Activated CD4-positive, alpha-beta T cell treated with anti-CD3 and anti-CD28 coated beads, Interleukin-2, amount 10 ng/mL, durations not matched to agents 7 days and 5 days (primary cell): ENCODE data around the gene GIGYF2. TPM values are rescaled to one million over a fixed set of nuclear protein-coding genes. Genes with fewer than 3 reads are reported as not detected.

Experiments used
- CTCF ChIA-PET: fragments of 350-600 bp; sonication (Branson Sonifier 250); formaldehyde crosslinking; loops from one replicate; lab custom pipeline; 2021; ENCODE audit warnings: antibody characterized with exemption; lab: Charles Lee
- POLR2A ChIA-PET: fragments of 350-600 bp; sonication (Branson Sonifier 250); formaldehyde crosslinking; loops from one replicate; lab custom pipeline; 2021; ENCODE audit warnings: antibody characterized with exemption; lab: Charles Lee
- DNase-seq: peaks from one replicate; pipeline ENCODE4 v3.0.0-alpha.2; 2020
- H3K27ac Mint-ChIP-seq: one replicate; pipeline ENCODE4 v1.8.0; 2021; ENCODE audit warnings: mild to moderate bottlenecking, moderate library complexity, mixed read lengths
- H3K27me3 Mint-ChIP-seq: one replicate; pipeline ENCODE4 v1.8.0; 2021; ENCODE audit warnings: mixed read lengths
- H3K36me3 Mint-ChIP-seq: one replicate; pipeline ENCODE4 v1.8.0; 2021; ENCODE audit warnings: low read depth, mixed read lengths
- H3K4me1 Mint-ChIP-seq: one replicate; pipeline ENCODE4 v1.8.0; 2021; ENCODE audit warnings: mixed read lengths
- H3K4me3 Mint-ChIP-seq: one replicate; pipeline ENCODE4 v1.8.0; 2021; ENCODE audit warnings: mild to moderate bottlenecking, moderate library complexity, mixed read lengths
- H3K9me3 Mint-ChIP-seq: one replicate; pipeline ENCODE4 v1.8.0; 2021; ENCODE audit warnings: mixed read lengths
- total RNA-seq, 2 experiments: library from RNA; stranded (reverse); gene quantifications; one replicate each; pipeline ENCODE4 v1.2.3, GENCODE V29; 2021

GIGYF2 gene
- 10 to 100 TPM; 54.3 to 58.7 TPM for total RNA-seq

GRCh38 chr2:232697059-232697806, at the start of gene GIGYF2:
Gene GIGYF2, plus strand, starts transcription at chr2:232697331. Its CDS starts 37,867 bp downstream, at chr2:232735198.
- Mint-ChIP-seq H3K27ac (peak within 1 kb of the TSS; percentile 90), H3K4me1 (peaks cover 37% of the 10 kb centered on the region), H3K27me3 (peaks cover 2% of the 10 kb centered on the region), H3K4me3 (peak within 1 kb of the TSS; percentile 97), H3K36me3 (peaks cover 30% of the 10 kb centered on the region), H3K9me3 (peaks cover 2% of the 10 kb centered on the region)
- ChIA-PET CTCF (no interaction called here), POLR2A (no interaction called here)
- peak; percentile 93 for DNase-seq

GRCh38 chr2:232649033-232649432, 48.1 kb upstream of the GIGYF2 start:
- no peak for DNase-seq
- Mint-ChIP-seq H3K4me1 (no peaks in the 10 kb centered on the region), H3K27ac (no peak overlapping the region), H3K36me3 (no peaks in the 10 kb centered on the region), H3K27me3 (no peaks in the 10 kb centered on the region), H3K4me3 (no peak overlapping the region), H3K9me3 (no peaks in the 10 kb centered on the region)
- CTCF ChIA-PET, result interaction anchor here (0.5 kb wide), 1 partner anchor 1405 kb away, joined by 3 read pairs; no protein-coding TSS in a partner anchor
- POLR2A ChIA-PET, result no interaction called here

GRCh38 chr2:232652505-232652851, 44.7 kb upstream of the GIGYF2 start:
- POLR2A ChIA-PET, result no interaction called here
- Mint-ChIP-seq H3K36me3 (no peaks in the 10 kb centered on the region), H3K4me1 (no peaks in the 10 kb centered on the region), H3K9me3 (no peaks in the 10 kb centered on the region), H3K27ac (no peak overlapping the region), H3K27me3 (no peaks in the 10 kb centered on the region), H3K4me3 (no peak overlapping the region)
- CTCF ChIA-PET, result interaction anchor here (0.6 kb wide), 1 partner anchor 482 kb away, joined by 3 read pairs; no protein-coding TSS in a partner anchor
- DNase-seq, result no peak

- H3K4me3 Mint-ChIP-seq, result no peak overlapping the region
- DNase-seq, result no peak
- CTCF ChIA-PET, result interaction anchor here (0.6 kb wide), 1 partner anchor 481 kb away, joined by 3 read pairs; no protein-coding TSS in a partner anchor
- H3K9me3 Mint-ChIP-seq, result no peaks in the 10 kb centered on the region
- H3K4me1 Mint-ChIP-seq, result no peaks in the 10 kb centered on the region
- POLR2A ChIA-PET, result no interaction called here
- no peaks in the 10 kb centered on the region for H3K36me3 Mint-ChIP-seq
- no peak overlapping the region for H3K27ac Mint-ChIP-seq
- H3K27me3 Mint-ChIP-seq, result no peaks in the 10 kb centered on the region
Observed at GRCh38 chr2:232653441-232653840, 43.7 kb upstream of the GIGYF2 start.

- H3K36me3 Mint-ChIP-seq, result no peaks in the 10 kb centered on the region
- POLR2A ChIA-PET, result no interaction called here
- CTCF ChIA-PET, result interaction anchor here (0.6 kb wide), 1 partner anchor 33 kb away, joined by 5 read pairs; no protein-coding TSS in a partner anchor
- H3K27ac Mint-ChIP-seq, result no peak overlapping the region
- H3K4me1 Mint-ChIP-seq, result no peaks in the 10 kb centered on the region
- H3K4me3 Mint-ChIP-seq, result no peak overlapping the region
- DNase-seq, result no peak
- H3K27me3 Mint-ChIP-seq, result no peaks in the 10 kb centered on the region
- H3K9me3 Mint-ChIP-seq, result no peaks in the 10 kb centered on the region
Observed at GRCh38 chr2:232655392-232655791, 41.7 kb upstream of the GIGYF2 start.

- DNase-seq, result no peak
Observed at GRCh38 chr2:232658217-232658785, 38.8 kb upstream of the GIGYF2 start.

GRCh38 chr2:232659359-232659758, 37.8 kb upstream of the GIGYF2 start:
- no peak overlapping the region for H3K27ac Mint-ChIP-seq
- H3K4me1 Mint-ChIP-seq, result no peaks in the 10 kb centered on the region
- no peak for DNase-seq
- no peak overlapping the region for H3K4me3 Mint-ChIP-seq
- ChIA-PET CTCF (interaction anchor here (0.6 to 0.7 kb wide), 2 partner anchors 19 to 439 kb away, joined by 3 read pairs; no protein-coding TSS in a partner anchor), POLR2A (no interaction called here)
- no peaks in the 10 kb centered on the region for H3K36me3 Mint-ChIP-seq
- no peaks in the 10 kb centered on the region for H3K27me3 Mint-ChIP-seq
- no peaks in the 10 kb centered on the region for H3K9me3 Mint-ChIP-seq

More at GRCh38 chr2:232658217-232658785, 38.8 kb upstream of the GIGYF2 start:
- CTCF ChIA-PET, result interaction anchor here (0.6 kb wide), 1 partner anchor 504 kb away, joined by 3 read pairs; no protein-coding TSS in a partner anchor
- no peaks in the 10 kb centered on the region for H3K36me3 Mint-ChIP-seq
- H3K9me3 Mint-ChIP-seq, result no peaks in the 10 kb centered on the region
- H3K4me3 Mint-ChIP-seq, result no peak overlapping the region
- H3K27me3 Mint-ChIP-seq, result no peaks in the 10 kb centered on the region
- H3K4me1 Mint-ChIP-seq, result no peaks in the 10 kb centered on the region
- POLR2A ChIA-PET, result no interaction called here
- H3K27ac Mint-ChIP-seq, result no peak overlapping the region

- Mint-ChIP-seq H3K27me3 (no peaks in the 10 kb centered on the region), H3K36me3 (no peaks in the 10 kb centered on the region)
- POLR2A ChIA-PET, result no interaction called here
Observed at GRCh38 chr2:232662486-232663260, 34.5 kb upstream of the GIGYF2 start.

GRCh38 chr2:232666051-232666805, 30.9 kb upstream of the GIGYF2 start:
- ChIA-PET POLR2A (no interaction called here), CTCF (interaction anchor here (1.8 kb wide), 1 partner anchor 27 kb away, joined by 4 read pairs; no protein-coding TSS in a partner anchor)
- H3K4me1 Mint-ChIP-seq, result no peaks in the 10 kb centered on the region
- no peak overlapping the region for H3K4me3 Mint-ChIP-seq
- no peaks in the 10 kb centered on the region for H3K36me3 Mint-ChIP-seq
- peaks cover 1% of the 10 kb centered on the region for H3K27me3 Mint-ChIP-seq
- H3K9me3 Mint-ChIP-seq, result no peaks in the 10 kb centered on the region
- DNase-seq, result no peak
- no peak overlapping the region for H3K27ac Mint-ChIP-seq

More at GRCh38 chr2:232662486-232663260, 34.5 kb upstream of the GIGYF2 start:
- H3K4me1 Mint-ChIP-seq, result no peaks in the 10 kb centered on the region
- CTCF ChIA-PET, result no interaction called here
- DNase-seq, result no peak
- no peak overlapping the region for H3K27ac Mint-ChIP-seq
- H3K9me3 Mint-ChIP-seq, result no peaks in the 10 kb centered on the region
- H3K4me3 Mint-ChIP-seq, result no peak overlapping the region

- H3K4me1 Mint-ChIP-seq, result no peaks in the 10 kb centered on the region
Observed at GRCh38 chr2:232667989-232668583, 29.0 kb upstream of the GIGYF2 start.

GRCh38 chr2:232668805-232669444, 28.2 kb upstream of the GIGYF2 start:
- no peak overlapping the region for H3K27ac Mint-ChIP-seq
- H3K36me3 Mint-ChIP-seq, result no peaks in the 10 kb centered on the region
- DNase-seq, result no peak
- CTCF ChIA-PET, result no interaction called here
- no peaks in the 10 kb centered on the region for H3K9me3 Mint-ChIP-seq
- no peaks in the 10 kb centered on the region for H3K4me1 Mint-ChIP-seq
- POLR2A ChIA-PET, result no interaction called here
- no peak overlapping the region for H3K4me3 Mint-ChIP-seq
- H3K27me3 Mint-ChIP-seq, result peaks cover 6% of the 10 kb centered on the region

More at GRCh38 chr2:232667989-232668583, 29.0 kb upstream of the GIGYF2 start:
- Mint-ChIP-seq H3K27ac (no peak overlapping the region), H3K4me3 (no peak overlapping the region), H3K27me3 (peaks cover 4% of the 10 kb centered on the region), H3K36me3 (no peaks in the 10 kb centered on the region), H3K9me3 (no peaks in the 10 kb centered on the region)
- no peak for DNase-seq
- POLR2A ChIA-PET, result interaction anchor here (0.5 kb wide), 1 partner anchor 10 kb away, joined by 3 read pairs; no protein-coding TSS in a partner anchor
- CTCF ChIA-PET, result no interaction called here
